H1 (cell line): ENCODE data around the gene FBXO38. TPM values are rescaled to one million over a fixed set of nuclear protein-coding genes. Genes with fewer than 3 reads are reported as not detected.

Experiments used
- CTCF ChIA-PET: fragments of 300-600 bp; sonication (Branson Sonifier 250); formaldehyde crosslinking; loops from one replicate; lab custom pipeline; 2021; ENCODE audit not compliant: partially characterized antibody; lab: Charles Lee
- POLR2A ChIA-PET: fragments of 300-600 bp; sonication (Branson Sonifier 250); formaldehyde crosslinking; loops from one replicate; lab custom pipeline; 2021; ENCODE audit warnings: inconsistent platforms; ENCODE audit not compliant: partially characterized antibody; lab: Charles Lee
- DNase-seq, 2 experiments: peaks; one replicate each; pipeline versions ENCODE4 v3.0.0 to v3.0.0-alpha.2; 2010 to 2022; ENCODE audit warnings: low spot score in 2 of 2, low read depth in 1 of 2, mixed read lengths in 1 of 2
- FAIRE-seq: peaks from 2 replicates; lab custom pipeline; 2011; peaks lifted over from hg19 to GRCh38; lab: Jason Lieb, UNC
- H2AFZ ChIP-seq: 2 replicates; pipeline ENCODE4 v1.8.1; 2012; ENCODE audit warnings: low read length, inconsistent platforms
- H2AK5ac ChIP-seq: 2 replicates; pipeline ENCODE4 v1.6.1; 2013; ENCODE audit warnings: low read depth, low read length
- H2BK120ac ChIP-seq: replicated peaks from 2 replicates; pipeline ENCODE3; 2013; ENCODE audit warnings: low read depth, low read length, inconsistent platforms
- H2BK12ac ChIP-seq: 2 replicates; pipeline ENCODE4 v1.6.1; 2013; ENCODE audit warnings: low read depth, low read length
- H2BK15ac ChIP-seq: 2 replicates; pipeline ENCODE4 v1.6.1; 2013; ENCODE audit warnings: low read length
- H2BK20ac ChIP-seq: 2 replicates; pipeline ENCODE4 v1.6.1; 2013; ENCODE audit warnings: low read length
- H2BK5ac ChIP-seq: 2 replicates; pipeline ENCODE4 v1.6.1; 2013; ENCODE audit warnings: low read depth, low read length
- H3K14ac ChIP-seq: 2 replicates; pipeline ENCODE4 v1.6.1; 2013; ENCODE audit warnings: inconsistent platforms; ENCODE audit not compliant: insufficient read length
- H3K18ac ChIP-seq: 2 replicates; pipeline ENCODE4 v1.6.1; 2013; ENCODE audit warnings: low read length; ENCODE audit errors: extremely low read depth
- H3K23ac ChIP-seq: 2 replicates; pipeline ENCODE4 v1.6.1; 2013; ENCODE audit warnings: inconsistent platforms; ENCODE audit not compliant: insufficient read length
- H3K23me2 ChIP-seq: 2 replicates; pipeline ENCODE4 v1.6.1; 2013; ENCODE audit warnings: low read depth, low read length
- H3K27ac ChIP-seq: 2 replicates; pipeline ENCODE4 v1.6.1; 2011; ENCODE audit warnings: low read depth, low read length, inconsistent platforms
- H3K27me3 ChIP-seq, 4 experiments: replicated peaks in 1 of 4; 1 replicate in 1 of 4; 2 replicates in 3 of 4; pipeline versions ENCODE4 v1.6.1 to v1.8.1; 2011 to 2013; ENCODE audit warnings: low read length in 3 of 4, mild to moderate bottlenecking in 3 of 4, inconsistent platforms in 2 of 4, mixed read lengths in 2 of 4, moderate library complexity in 1 of 4; ENCODE audit not compliant: control insufficient read depth in 3 of 4, insufficient read depth in 3 of 4; ENCODE audit errors: extremely low read depth in 1 of 4
- H3K36me3 ChIP-seq, 4 experiments: 2 replicates each; pipeline versions ENCODE4 v1.6.1 to v1.8.1; 2011 to 2013; ENCODE audit warnings: mild to moderate bottlenecking in 4 of 4, low read length in 3 of 4, moderate library complexity in 2 of 4, control low read depth in 1 of 4, inconsistent platforms in 1 of 4; ENCODE audit not compliant: insufficient read depth in 4 of 4, control insufficient read depth in 2 of 4
- H3K4ac ChIP-seq: replicated peaks from 2 replicates; pipeline ENCODE3; 2013; ENCODE audit warnings: low read length, low read depth, mixed read lengths, inconsistent platforms; ENCODE audit not compliant: insufficient read length
- H3K4me1 ChIP-seq, 4 experiments: replicated peaks in 1 of 4; 1 replicate in 1 of 4; 2 replicates in 3 of 4; pipeline versions ENCODE4 v1.6.1 to v1.8.1; 2011 to 2013; ENCODE audit warnings: low read length in 3 of 4, inconsistent platforms in 2 of 4, mixed read lengths in 1 of 4; ENCODE audit not compliant: insufficient read depth in 4 of 4, control insufficient read depth in 3 of 4
- H3K4me2 ChIP-seq, 2 experiments: 2 replicates each; pipeline versions ENCODE4 v1.6.1 to v1.8.1; 2011 to 2013; ENCODE audit warnings: low read depth in 2 of 2, low read length in 2 of 2, control low read depth in 1 of 2, inconsistent platforms in 1 of 2, mild to moderate bottlenecking in 1 of 2; ENCODE audit not compliant: insufficient read depth in 1 of 2
- H3K4me3 ChIP-seq, 4 experiments: fragments of 200-600, 300-600 bp in 1 of 4; sonication (generic), shearing (Covaris generic), sonication (Bioruptor Twin) in 1 of 4; 2 replicates each; pipeline versions ENCODE4 v1.5.1 to v1.8.1; 2011 to 2016; ENCODE audit warnings: low read length in 4 of 4, low read depth in 3 of 4, control low read depth in 2 of 4, inconsistent platforms in 2 of 4, mild to moderate bottlenecking in 2 of 4, mixed read lengths in 1 of 4, moderate library complexity in 1 of 4; ENCODE audit not compliant: insufficient read depth in 2 of 4; ENCODE audit errors: extremely low read depth in 1 of 4
- H3K56ac ChIP-seq: replicated peaks from 2 replicates; pipeline ENCODE3; 2013; ENCODE audit warnings: low read depth, mild to moderate bottlenecking, mixed read lengths, low read length, inconsistent platforms; ENCODE audit not compliant: insufficient read length
- H3K79me1 ChIP-seq: 2 replicates; pipeline ENCODE4 v1.6.1; 2013; ENCODE audit warnings: low read depth, low read length, control low read depth
- H3K79me2 ChIP-seq, 2 experiments: 2 replicates each; pipeline versions ENCODE4 v1.6.1 to v1.8.1; 2012 to 2013; ENCODE audit warnings: low read length in 2 of 2, mild to moderate bottlenecking in 2 of 2, inconsistent platforms in 1 of 2; ENCODE audit not compliant: insufficient read depth in 2 of 2, control insufficient read depth in 1 of 2
- H3K9ac ChIP-seq, 4 experiments: replicated peaks in 1 of 4; 1 replicate in 1 of 4; 2 replicates in 3 of 4; pipeline versions ENCODE4 v1.6.1 to v1.8.1; 2011 to 2013; ENCODE audit warnings: low read depth in 3 of 4, low read length in 3 of 4, control low read depth in 2 of 4, mild to moderate bottlenecking in 2 of 4, moderate library complexity in 2 of 4, inconsistent platforms in 1 of 4; ENCODE audit errors: extremely low read depth in 1 of 4
- H3K9me3 ChIP-seq, 2 experiments: 2 replicates each; pipeline versions ENCODE4 v1.6.1 to v1.8.1; 2012 to 2013; ENCODE audit warnings: mild to moderate bottlenecking in 2 of 2, moderate library complexity in 2 of 2, control low read depth in 1 of 2, inconsistent platforms in 1 of 2, low read depth in 1 of 2, low read length in 1 of 2, mixed read lengths in 1 of 2; ENCODE audit not compliant: insufficient read depth in 2 of 2
- H4K20me1 ChIP-seq, 2 experiments: replicated peaks in 1 of 2; 2 replicates each; pipeline versions ENCODE3 to v1.8.1; 2011 to 2013; ENCODE audit warnings: inconsistent platforms in 2 of 2, low read length in 2 of 2, mild to moderate bottlenecking in 1 of 2; ENCODE audit not compliant: insufficient read depth in 2 of 2, control insufficient read depth in 1 of 2
- H4K5ac ChIP-seq: 2 replicates; pipeline ENCODE4 v1.6.1; 2013; ENCODE audit warnings: low read length, low read depth, mixed read lengths, inconsistent platforms; ENCODE audit not compliant: insufficient read length
- H4K8ac ChIP-seq: 2 replicates; pipeline ENCODE4 v1.8.0; 2013; ENCODE audit warnings: mild to moderate bottlenecking, moderate library complexity, low read length, inconsistent platforms; ENCODE audit not compliant: insufficient read depth; ENCODE audit errors: extremely low read depth
- H4K91ac ChIP-seq: replicated peaks from 2 replicates; pipeline ENCODE3; 2013; ENCODE audit warnings: low read length, mixed read lengths, inconsistent platforms; ENCODE audit not compliant: insufficient read length
- BCL11A ChIP-seq, 2 experiments: IDR thresholded peaks; one replicate each; pipeline ENCODE4 v1.6.1; 2011; ENCODE audit warnings: low read depth in 2 of 2, low read length in 2 of 2, mild to moderate bottlenecking in 2 of 2
- EP300 ChIP-seq, 2 experiments: IDR thresholded peaks; 1 replicate in 1 of 2; 2 replicates in 1 of 2; pipeline ENCODE4 v1.6.1; 2011 to 2012; ENCODE audit warnings: low read depth in 2 of 2, low read length in 2 of 2, mild to moderate bottlenecking in 2 of 2, borderline replicate concordance in 1 of 2, inconsistent platforms in 1 of 2, moderate library complexity in 1 of 2
- GABPA ChIP-seq: IDR thresholded peaks from 2 replicates; pipeline ENCODE4 v1.6.1; 2011; ENCODE audit warnings: mild to moderate bottlenecking, low read length, moderate library complexity, borderline replicate concordance; ENCODE audit not compliant: insufficient read depth
- HDAC6 ChIP-seq: IDR thresholded peaks from one replicate; pipeline ENCODE4 v1.7.1; 2012; ENCODE audit warnings: low read depth, mild to moderate bottlenecking, inconsistent platforms, low read length, moderate library complexity
- KDM4A ChIP-seq: IDR thresholded peaks from one replicate; pipeline ENCODE4 v1.7.1; 2012; ENCODE audit warnings: low read depth, mild to moderate bottlenecking, moderate library complexity, low read length, inconsistent platforms; ENCODE audit not compliant: severe bottlenecking
- RFX5 ChIP-seq: IDR thresholded peaks from 2 replicates; pipeline ENCODE4 v1.6.1; 2011; ENCODE audit warnings: low read depth, low read length, improper control_type of control experiment, borderline replicate concordance
- SRF ChIP-seq: IDR thresholded peaks from 2 replicates; pipeline ENCODE4 v1.6.1; 2011; ENCODE audit warnings: mild to moderate bottlenecking, low read depth, low read length, moderate library complexity
- TBP ChIP-seq: IDR thresholded peaks from 2 replicates; pipeline ENCODE4 v1.6.1; 2011; ENCODE audit warnings: low read depth, low read length, improper control_type of control experiment
- TEAD4 ChIP-seq: IDR thresholded peaks from 2 replicates; pipeline ENCODE4 v1.6.1; 2012; ENCODE audit warnings: low read depth, low read length, inconsistent platforms, mixed read lengths
- polyA plus RNA-seq, 7 experiments: library from polyadenylated mRNA; depleted of rRNA in 3 of 7; stranded (reverse) in 5 of 7; unstranded in 2 of 7; fragments of >200 nt in 5 of 7; fragments of 200-250 nt in 2 of 7; gene quantifications; 1 replicate in 5 of 7; 2 replicates in 1 of 7; 4 replicates in 1 of 7; pipeline versions ENCODE4 v1.2.1 to v1.2.3, GENCODE V29; 2011 to 2013; ENCODE audit warnings: missing spikeins in 2 of 7, mixed read lengths in 2 of 7
- total RNA-seq: library from RNA; stranded (reverse); fragmentation: NEBNext Ultra II Directional; extraction: Animal tissue kit (Norgen Biotek cat#: 25700); gene quantifications from 2 replicates; pipeline ENCODE4 v1.2.1, GENCODE V29; 2021
- TF ChIP-seq, protein P1 (sequence below): IDR thresholded peaks from 2 replicates; pipeline ENCODE4 v1.6.1; 2012; ENCODE audit warnings: low read length, inconsistent platforms

Gene FBXO38
- total and polyA plus RNA-seq, 2 of the 8 experiments (the other 6 are each of a cell fraction or from before 2014, with no cell fraction given): 9.1 to 34.3 TPM

DNA sequence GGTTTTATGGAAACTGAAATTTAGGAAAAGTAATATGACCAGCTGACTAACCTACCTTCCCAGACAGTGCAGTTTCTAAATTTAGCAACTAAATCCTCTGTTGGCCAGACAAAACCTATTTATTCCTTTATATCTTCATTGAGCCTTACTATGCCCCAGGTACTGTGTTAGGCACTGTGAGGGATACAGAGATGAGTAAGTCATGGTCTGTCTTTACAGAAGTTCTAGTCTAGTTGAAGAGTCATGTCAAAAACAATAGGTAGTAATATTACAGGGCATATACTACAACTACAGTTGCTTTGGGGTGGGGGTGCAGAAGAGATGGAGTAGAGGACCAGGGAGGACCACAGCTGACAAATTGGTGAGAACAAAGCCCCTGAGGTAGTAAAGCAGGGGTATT, 42.8 kb downstream of the FBXO38 start:
- no peak overlapping the region for H3K9ac ChIP-seq
- no peaks in the 10 kb centered on the region for H3K79me1 ChIP-seq
- H2AK5ac ChIP-seq: no peak overlapping the region
- no peak overlapping the region for H4K5ac ChIP-seq
- ChIA-PET CTCF (interaction anchor here (0.6 to 1.6 kb wide), 5 partner anchors 9 to 534 kb away, joined by 3 to 8 read pairs (median 5); no protein-coding TSS in a partner anchor), POLR2A (no interaction called here)
- H3K36me3 ChIP-seq: peaks cover 28 to 67% (median 44%) of the 10 kb centered on the region in 4 experiments
- no peaks in the 10 kb centered on the region for H3K27me3 ChIP-seq
- H2BK12ac ChIP-seq: no peak overlapping the region
- no peak overlapping the region for H2BK20ac ChIP-seq
- TF ChIP-seq GABPA (no peak), BCL11A (IDR thresholded peaks at IDR 0.05; ENCODE audit: low read depth in 2 of 2, low read length in 2 of 2) (no peak), SRF (no peak), TEAD4 (no peak), RFX5 (no peak), TBP (no peak), HDAC6 (no peak), KDM4A (no peak), EP300 (IDR thresholded peaks at IDR 0.05; ENCODE audit: borderline replicate concordance in 1 of 2, low read depth in 2 of 2, low read length in 2 of 2) (no peak)
- TF ChIP-seq, protein P1, sequence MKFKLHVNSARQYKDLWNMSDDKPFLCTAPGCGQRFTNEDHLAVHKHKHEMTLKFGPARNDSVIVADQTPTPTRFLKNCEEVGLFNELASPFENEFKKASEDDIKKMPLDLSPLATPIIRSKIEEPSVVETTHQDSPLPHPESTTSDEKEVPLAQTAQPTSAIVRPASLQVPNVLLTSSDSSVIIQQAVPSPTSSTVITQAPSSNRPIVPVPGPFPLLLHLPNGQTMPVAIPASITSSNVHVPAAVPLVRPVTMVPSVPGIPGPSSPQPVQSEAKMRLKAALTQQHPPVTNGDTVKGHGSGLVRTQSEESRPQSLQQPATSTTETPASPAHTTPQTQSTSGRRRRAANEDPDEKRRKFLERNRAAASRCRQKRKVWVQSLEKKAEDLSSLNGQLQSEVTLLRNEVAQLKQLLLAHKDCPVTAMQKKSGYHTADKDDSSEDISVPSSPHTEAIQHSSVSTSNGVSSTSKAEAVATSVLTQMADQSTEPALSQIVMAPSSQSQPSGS: no peak
- H3K9me3 ChIP-seq: no peaks in the 10 kb centered on the region
- no peak overlapping the region for H3K27ac ChIP-seq
- H3K14ac ChIP-seq: no peak overlapping the region
- H3K18ac ChIP-seq: no peak overlapping the region
- no peaks in the 10 kb centered on the region for H3K23me2 ChIP-seq
- no peak overlapping the region for H2BK15ac ChIP-seq
- FAIRE-seq (no peak), DNase-seq (no peak)
- H3K4me1 ChIP-seq: no peaks in the 10 kb centered on the region
- H3K23ac ChIP-seq: no peak overlapping the region
- H2BK5ac ChIP-seq: no peak overlapping the region
- no peak overlapping the region for H2AFZ ChIP-seq
- H3K4me3 ChIP-seq: no peak overlapping the region
- H3K4me2 ChIP-seq: no peak overlapping the region
- no peak overlapping the region for H2BK120ac ChIP-seq
- peaks cover 1 to 3% of the 10 kb centered on the region in 2 experiments for H4K20me1 ChIP-seq
- no peak overlapping the region for H3K4ac ChIP-seq
- H3K56ac ChIP-seq: no peak overlapping the region
- no peaks in the 10 kb centered on the region for H3K79me2 ChIP-seq
- H4K8ac ChIP-seq: no peak overlapping the region
- H4K91ac ChIP-seq: no peak overlapping the region
